ENCODE data around the gene FSTL3.

The FSTL3 gene

DNA sequence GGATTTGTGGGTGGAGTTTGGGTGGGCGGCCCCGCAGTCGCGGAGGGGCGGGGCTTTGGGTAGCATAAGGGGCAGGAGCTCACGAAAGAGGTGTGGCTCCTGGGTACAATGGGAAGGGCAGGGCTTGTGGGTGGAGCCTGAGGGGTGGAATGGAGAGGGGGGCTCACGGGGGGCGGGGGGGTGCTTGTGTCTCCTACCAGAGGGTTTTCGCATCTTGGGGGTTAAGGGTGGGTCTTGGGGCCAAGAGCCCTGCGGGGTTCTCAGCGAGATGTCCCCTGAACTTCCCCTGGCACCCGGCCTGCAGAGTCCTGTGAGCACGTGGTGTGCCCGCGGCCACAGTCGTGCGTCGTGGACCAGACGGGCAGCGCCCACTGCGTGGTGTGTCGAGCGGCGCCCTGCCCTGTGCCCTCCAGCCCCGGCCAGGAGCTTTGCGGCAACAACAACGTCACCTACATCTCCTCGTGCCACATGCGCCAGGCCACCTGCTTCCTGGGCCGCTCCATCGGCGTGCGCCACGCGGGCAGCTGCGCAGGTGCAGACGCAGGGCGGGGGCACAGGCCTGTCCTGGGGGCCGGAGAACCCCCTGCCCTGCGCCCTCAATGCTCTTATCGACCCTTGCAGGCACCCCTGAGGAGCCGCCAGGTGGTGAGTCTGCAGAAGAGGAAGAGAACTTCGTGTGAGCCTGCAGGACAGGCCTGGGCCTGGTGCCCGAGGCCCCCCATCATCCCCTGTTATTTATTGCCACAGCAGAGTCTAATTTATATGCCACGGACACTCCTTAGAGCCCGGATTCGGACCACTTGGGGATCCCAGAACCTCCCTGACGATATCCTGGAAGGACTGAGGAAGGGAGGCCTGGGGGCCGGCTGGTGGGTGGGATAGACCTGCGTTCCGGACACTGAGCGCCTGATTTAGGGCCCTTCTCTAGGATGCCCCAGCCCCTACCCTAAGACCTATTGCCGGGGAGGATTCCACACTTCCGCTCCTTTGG lies 5.1 kb downstream of the FSTL3 start:
- DNase-seq (ENCODE audit: low spot score) = peak; percentile 96
- TF ChIP-seq CTCF (IDR thresholded peaks at IDR 0.05; ENCODE audit: extremely low read depth, missing control alignments) = no peak

- DNase-seq (ENCODE audit: low spot score) = no peak
- TF ChIP-seq CTCF (IDR thresholded peaks at IDR 0.05; ENCODE audit: extremely low read depth, missing control alignments) = no peak
These were observed 6.6 kb downstream of the FSTL3 start for GRCh38 chr19:682678-683320.

GRCh38 chr19:685454-685931 lies 9.3 kb downstream of the FSTL3 start:
- TF ChIP-seq CTCF (IDR thresholded peaks at IDR 0.05; ENCODE audit: extremely low read depth, missing control alignments) = no peak

GRCh38 chr19:686589-687297 lies 10.6 kb downstream of the FSTL3 start:
- no peak for DNase-seq (ENCODE audit: low spot score)
- TF ChIP-seq CTCF (IDR thresholded peaks at IDR 0.05; ENCODE audit: extremely low read depth, missing control alignments) = no peak

More at GRCh38 chr19:685454-685931, 9.3 kb downstream of the FSTL3 start:
- DNase-seq (ENCODE audit: low spot score) = no peak

DNA sequence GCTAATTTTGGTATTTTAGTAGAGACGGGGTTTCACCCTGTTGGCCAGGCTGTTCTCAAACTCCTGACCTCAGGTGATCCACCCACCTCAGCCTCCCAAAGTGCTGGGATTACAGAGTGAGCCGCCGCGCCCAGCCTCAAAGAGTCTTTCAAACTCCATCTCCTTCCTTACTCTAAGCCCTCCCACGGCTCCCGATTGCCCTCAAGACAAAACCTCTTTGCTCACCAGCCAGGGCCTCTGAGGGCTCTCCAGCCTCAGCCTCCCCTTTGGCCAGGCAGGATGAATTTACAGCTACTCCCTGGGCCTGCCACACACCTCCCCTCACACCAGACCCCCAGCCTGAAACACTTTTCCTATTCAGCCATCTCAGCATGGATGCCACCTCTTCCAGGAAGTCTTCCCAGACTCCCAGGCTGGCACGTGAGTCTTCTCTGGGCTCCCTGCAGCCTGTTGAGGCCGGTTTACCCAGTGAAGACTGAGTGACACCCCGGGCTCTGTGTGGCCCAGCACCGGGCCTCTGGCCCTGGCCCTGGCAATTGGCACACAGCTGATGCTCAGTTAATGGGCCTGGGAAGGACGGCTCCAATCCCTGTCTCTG lies 11.5 kb downstream of the FSTL3 start:
- no peak for TF ChIP-seq CTCF (IDR thresholded peaks at IDR 0.05; ENCODE audit: extremely low read depth, missing control alignments)
- DNase-seq (ENCODE audit: low spot score) = no peak

- no peak for TF ChIP-seq CTCF (IDR thresholded peaks at IDR 0.05; ENCODE audit: extremely low read depth, missing control alignments)
- DNase-seq (ENCODE audit: low spot score) = no peak
These were observed 12.0 kb downstream of the FSTL3 start for GRCh38 chr19:688214-688613.

Data from GM20000 (cell line).